ENCODE data around the gene MYO7B.
A peak's percentile ranks its signal among the peaks of the same experiment; 100 is the strongest.

The MYO7B gene

GRCh38 chr2:127588241-127588640 is 52.8 kb downstream of the MYO7B start:
- no peak for TF ChIP-seq CTCF (IDR thresholded peaks at IDR 0.05; ENCODE audit: control extremely low read depth, extremely low read depth, low read depth, missing control alignments)
- ChIA-PET CTCF (no interaction called here), POLR2A (no interaction called here)
- DNase-seq (ENCODE audit: extremely low spot score) = no peak

GRCh38 chr2:127589358-127589757 is 53.9 kb downstream of the MYO7B start:
- no peak for TF ChIP-seq CTCF (IDR thresholded peaks at IDR 0.05; ENCODE audit: control extremely low read depth, extremely low read depth, low read depth, missing control alignments)
- ChIA-PET CTCF (interaction anchor here (3.0 to 3.1 kb wide), 3 partner anchors 11 to 59 kb away, joined by 28 to 90 read pairs (median 67); no protein-coding TSS in a partner anchor), POLR2A (no interaction called here)
- no peak for DNase-seq (ENCODE audit: extremely low spot score)

GRCh38 chr2:127589841-127590240 is 54.4 kb downstream of the MYO7B start:
- CTCF ChIA-PET = interaction anchor here (0.7 to 4.7 kb wide), 7 partner anchors 11 to 63 kb away, joined by 3 to 90 read pairs (median 28); no protein-coding TSS in a partner anchor
- POLR2A ChIA-PET = no interaction called here
- DNase-seq (ENCODE audit: extremely low spot score) = no peak
- TF ChIP-seq CTCF (IDR thresholded peaks at IDR 0.05; ENCODE audit: control extremely low read depth, extremely low read depth, low read depth, missing control alignments) = no peak

- POLR2A ChIA-PET = interaction anchor here (0.6 to 1.6 kb wide), 2 partner anchors 59 to 193 kb away, joined by 3 to 9 read pairs; no protein-coding TSS in a partner anchor
- CTCF ChIA-PET = interaction anchor here (0.6 to 4.7 kb wide), 44 partner anchors 9 to 598 kb away, joined by 3 to 90 read pairs (median 5); partner anchors contain the start of genes GPR17, LIMS2 and SFT2D3
- TF ChIP-seq CTCF (IDR thresholded peaks at IDR 0.05; ENCODE audit: control extremely low read depth, extremely low read depth, low read depth, missing control alignments) = no peak
- no peak for DNase-seq (ENCODE audit: extremely low spot score)
Measured at GRCh38 chr2:127590386-127591190, 55.1 kb downstream of the MYO7B start.

- POLR2A ChIA-PET = interaction anchor here (0.5 to 1.6 kb wide), 3 partner anchors 58 to 326 kb away, joined by 3 to 9 read pairs (median 5); no protein-coding TSS in a partner anchor
- peak; percentile 87 for DNase-seq (ENCODE audit: extremely low spot score)
- CTCF ChIA-PET = interaction anchor here (0.6 to 4.7 kb wide), 42 partner anchors 8 to 597 kb away, joined by 3 to 90 read pairs (median 5); partner anchors contain the start of genes GPR17, LIMS2 and SFT2D3
- TF ChIP-seq CTCF (IDR thresholded peaks at IDR 0.05; ENCODE audit: control extremely low read depth, extremely low read depth, low read depth, missing control alignments) = peak; percentile 91
Measured at GRCh38 chr2:127591221-127591923, 55.9 kb downstream of the MYO7B start.

DNA sequence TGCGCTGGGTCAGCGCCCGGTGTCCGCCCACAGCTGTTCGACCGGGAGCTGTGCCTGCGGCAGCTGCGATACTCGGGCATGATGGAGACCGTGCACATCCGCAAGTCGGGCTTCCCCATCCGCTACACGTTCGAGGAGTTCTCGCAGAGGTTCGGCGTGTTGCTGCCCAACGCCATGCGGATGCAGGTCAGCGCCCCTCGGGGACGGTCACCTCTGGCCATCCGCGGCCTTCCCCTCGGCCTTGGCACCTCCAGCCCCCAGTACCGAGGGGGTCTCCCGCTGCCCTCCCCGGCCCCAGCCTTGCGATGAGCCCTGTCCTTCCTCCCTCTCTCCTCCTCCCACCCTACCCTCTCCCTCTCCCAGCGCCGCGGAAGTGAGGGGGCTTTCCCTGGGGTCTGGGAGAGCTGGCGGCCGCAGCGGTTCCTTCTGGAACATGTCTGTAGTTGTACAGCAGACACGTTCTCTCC is 57.3 kb downstream of the MYO7B start:
- ChIA-PET CTCF (interaction anchor here (1.0 to 4.7 kb wide), 4 partner anchors 11 to 290 kb away, joined by 3 to 53 read pairs (median 6); no protein-coding TSS in a partner anchor), POLR2A (no interaction called here)
- no peak for TF ChIP-seq CTCF (IDR thresholded peaks at IDR 0.05; ENCODE audit: control extremely low read depth, extremely low read depth, low read depth, missing control alignments)

More for the DNA sequence above, 57.3 kb downstream of the MYO7B start:
- no peak for DNase-seq (ENCODE audit: extremely low spot score)

Measured in GM10248 (cell line).